ENCODE data around the gene ORAI2. TPM values are rescaled to one million over a fixed set of nuclear protein-coding genes. Genes with fewer than 3 reads are reported as not detected.

ORAI2 gene
- total and polyA plus RNA-seq, 2 of the 13 experiments (the other 11 are each of a cell fraction or from before 2014, with no cell fraction given) = 3.0 to 6.0 TPM

GRCh38 chr7:102464577-102465280, 31.4 kb downstream of the ORAI2 start, which contains the start of the genes ALKBH4 and LRWD1 (continued):
- TF ChIP-seq ZNF318 (CRISPR knock-in tag; IDR thresholded peaks at IDR 0.05) (no peak), PAXIP1 (CRISPR knock-in tag; conservative IDR thresholded peaks at IDR 0.05) (0 out of 2 replicates have a peak, but pooled peaks have one; percentile 28), ZNF513 (CRISPR knock-in tag; conservative IDR thresholded peaks at IDR 0.05) (no peak), ATF7-NPFF (CRISPR knock-in tag; IDR thresholded peaks at IDR 0.05; ENCODE audit: low read depth) (peak; percentile 78), SNRNP70 (IDR thresholded peaks at IDR 0.05; ENCODE audit: low read depth, low read length) (no peak), LBX2 (CRISPR knock-in tag; IDR thresholded peaks at IDR 0.05; ENCODE audit: borderline replicate concordance) (0 out of 2 replicates have a peak, but pooled peaks have one; percentile 21), ZNF33A (CRISPR knock-in tag; IDR thresholded peaks at IDR 0.05; ENCODE audit: borderline replicate concordance) (no peak), PHB2 (IDR thresholded peaks at IDR 0.05; ENCODE audit: partially characterized antibody) (no peak), POLR2AphosphoS5 (IDR thresholded peaks at IDR 0.05; ENCODE audit: low read depth, low read length) (peak; percentile 70), KDM1A (CRISPR knock-in tag; IDR thresholded peaks at IDR 0.05) (no peak), ZNF558 (CRISPR knock-in tag; IDR thresholded peaks at IDR 0.05; ENCODE audit: borderline replicate concordance) (no peak), ZSCAN9 (CRISPR knock-in tag; IDR thresholded peaks at IDR 0.05; ENCODE audit: borderline replicate concordance) (no peak), RFX5 (IDR thresholded peaks at IDR 0.05; ENCODE audit: low read depth, low read length) (no peak), RBAK (CRISPR knock-in tag; IDR thresholded peaks at IDR 0.05) (no peak), ZNF780A (CRISPR knock-in tag; IDR thresholded peaks at IDR 0.05) (no peak)

All from HepG2 (cell line).